Caco-2 (cell line): Measurements from ENCODE around the gene MOB2. TPM values are rescaled to one million over a fixed set of nuclear protein-coding genes. Genes with fewer than 3 reads are reported as not detected.

Experiments
- BruUV-seq: library from RNA; stranded (reverse); fragments of 400-500 nt; replicated peaks from 2 replicates; lab custom pipeline; 2021; lab: Mats Ljungman, UMichigan
- CTCF ChIA-PET: fragments of 300-600 bp; sonication (Branson Sonifier 250); formaldehyde crosslinking; loops from one replicate; lab custom pipeline; 2022; ENCODE audit warnings: antibody characterized with exemption; lab: Charles Lee
- POLR2A ChIA-PET: fragments of 300-600 bp; sonication (Branson Sonifier 250); formaldehyde crosslinking; loops from one replicate; lab custom pipeline; 2022; ENCODE audit warnings: antibody characterized with exemption; lab: Charles Lee
- DNase-seq, 2 experiments: peaks; one replicate each; pipeline versions ENCODE4 v3.0.0 to v3.0.0-alpha.2; 2020 to 2022
- H3K27me3 ChIP-seq: replicated peaks from 2 replicates; pipeline ENCODE4 v1.6.0; 2011; ENCODE audit warnings: low read length; ENCODE audit not compliant: control insufficient read depth, insufficient read depth
- H3K36me3 ChIP-seq: 2 replicates; pipeline ENCODE4 v1.5.1; 2011; ENCODE audit warnings: low read length; ENCODE audit not compliant: control insufficient read depth, insufficient read depth
- H3K4me1 ChIP-seq: fragments of 250-450 bp; sonication (Bioruptor Pico); 2 replicates; pipeline ENCODE4 v1.5.1; 2020; ENCODE audit warnings: mild to moderate bottlenecking
- H3K4me3 ChIP-seq: 2 replicates; pipeline ENCODE4 v1.5.1; 2011; ENCODE audit warnings: low read depth, mild to moderate bottlenecking, control low read depth, low read length
- H3K9me3 ChIP-seq: fragments of 250-450 bp; sonication (Bioruptor Pico); 2 replicates; pipeline ENCODE4 v1.5.1; 2020; ENCODE audit warnings: mild to moderate bottlenecking, moderate library complexity
- H3K27ac Mint-ChIP-seq: one replicate; pipeline ENCODE4 v1.8.0; 2022; ENCODE audit warnings: mixed read lengths; ENCODE audit not compliant: unreplicated experiment
- H3K27me3 Mint-ChIP-seq: one replicate; pipeline ENCODE4 v1.8.0; 2022; ENCODE audit warnings: mixed read lengths; ENCODE audit not compliant: insufficient read depth, unreplicated experiment
- H3K36me3 Mint-ChIP-seq: one replicate; pipeline ENCODE4 v1.8.0; 2022; ENCODE audit warnings: mild to moderate bottlenecking, mixed read lengths; ENCODE audit not compliant: insufficient read depth, unreplicated experiment
- H3K4me1 Mint-ChIP-seq: one replicate; pipeline ENCODE4 v1.8.0; 2022; ENCODE audit warnings: low read depth, mixed read lengths; ENCODE audit not compliant: unreplicated experiment
- H3K4me3 Mint-ChIP-seq: one replicate; pipeline ENCODE4 v1.8.0; 2022; ENCODE audit warnings: mild to moderate bottlenecking, moderate library complexity, mixed read lengths; ENCODE audit not compliant: unreplicated experiment
- H3K9me3 Mint-ChIP-seq: one replicate; pipeline ENCODE4 v1.8.0; 2022; ENCODE audit warnings: mixed read lengths; ENCODE audit not compliant: unreplicated experiment
- CTCF ChIP-seq, 2 experiments: fragments of 200-600 bp in 1 of 2; IDR thresholded peaks; 1 replicate in 1 of 2; 2 replicates in 1 of 2; pipeline versions ENCODE4 v1.5.1 to v1.8.0; 2011 to 2022; ENCODE audit warnings: antibody characterized with exemption in 1 of 2, control low read depth in 1 of 2, inconsistent platforms in 1 of 2, low read depth in 1 of 2, low read length in 1 of 2, mild to moderate bottlenecking in 1 of 2, moderate library complexity in 1 of 2; ENCODE audit not compliant: insufficient read depth in 1 of 2, severe bottlenecking in 1 of 2, unreplicated experiment in 1 of 2
- intact Hi-C: fragments of 100-400 bp; cut with micrococcal nuclease; formaldehyde crosslinking; loops from one replicate; pipeline ENCODE4 v1.10.0; 2022; ENCODE audit not compliant: unreplicated experiment
- total RNA-seq: library from RNA; stranded (reverse); gene quantifications from 2 replicates; pipeline ENCODE4 v1.2.3, GENCODE V29; 2022

MOB2 gene
- total RNA-seq, 1 experiment from 2014 or later, result 32.7 TPM

- no peaks in the 10 kb centered on the region for H3K27me3 Mint-ChIP-seq
- BruUV-seq, result no TSS peak
- H3K36me3 ChIP-seq, result no peaks in the 10 kb centered on the region
- intact Hi-C loops, result no loop called here
- no peak overlapping the region for H3K4me3 Mint-ChIP-seq
- CTCF ChIA-PET, result no interaction called here
- no peaks in the 10 kb centered on the region for H3K4me1 ChIP-seq
- H3K4me1 Mint-ChIP-seq, result peaks cover 6% of the 10 kb centered on the region
- H3K27ac Mint-ChIP-seq, result no peak overlapping the region
- no peaks in the 10 kb centered on the region for H3K27me3 ChIP-seq
- no peak for DNase-seq
- POLR2A ChIA-PET, result no interaction called here
- no peaks in the 10 kb centered on the region for H3K9me3 ChIP-seq
- H3K4me3 ChIP-seq, result no peak overlapping the region
- H3K36me3 Mint-ChIP-seq, result no peaks in the 10 kb centered on the region
- no peaks in the 10 kb centered on the region for H3K9me3 Mint-ChIP-seq
- no peak for TF ChIP-seq CTCF (IDR thresholded peaks at IDR 0.05; ENCODE audit: insufficient read depth in 1 of 2, low read depth in 1 of 2, low read length in 1 of 2, severe bottlenecking in 1 of 2, unreplicated experiment in 1 of 2)
Measured at GRCh38 chr11:1507381-1508140, 21.0 kb upstream of the MOB2 start.

GRCh38 chr11:1506981-1507380 is 20.4 kb upstream of the MOB2 start:
- no peak for DNase-seq
- no peak overlapping the region for H3K4me3 ChIP-seq
- H3K9me3 ChIP-seq, result no peaks in the 10 kb centered on the region
- CTCF ChIA-PET, result no interaction called here
- no peaks in the 10 kb centered on the region for H3K36me3 ChIP-seq
- H3K27me3 ChIP-seq, result no peaks in the 10 kb centered on the region
- POLR2A ChIA-PET, result no interaction called here
- H3K4me1 ChIP-seq, result no peaks in the 10 kb centered on the region
- intact Hi-C loops, result no loop called here
- H3K27me3 Mint-ChIP-seq, result no peaks in the 10 kb centered on the region
- no peak overlapping the region for H3K4me3 Mint-ChIP-seq
- no peaks in the 10 kb centered on the region for H3K9me3 Mint-ChIP-seq
- TF ChIP-seq CTCF (IDR thresholded peaks at IDR 0.05; ENCODE audit: insufficient read depth in 1 of 2, low read depth in 1 of 2, low read length in 1 of 2, severe bottlenecking in 1 of 2, unreplicated experiment in 1 of 2), result no peak
- no peaks in the 10 kb centered on the region for H3K36me3 Mint-ChIP-seq
- H3K27ac Mint-ChIP-seq, result no peak overlapping the region
- peaks cover under 1% of the 10 kb centered on the region for H3K4me1 Mint-ChIP-seq
- BruUV-seq, result no TSS peak

- Histone ChIP-seq H3K27me3 (no peaks in the 10 kb centered on the region), H3K4me1 (no peaks in the 10 kb centered on the region), H3K36me3 (no peaks in the 10 kb centered on the region), H3K9me3 (no peaks in the 10 kb centered on the region), H3K4me3 (no peak overlapping the region)
- no peak for TF ChIP-seq CTCF (IDR thresholded peaks at IDR 0.05; ENCODE audit: insufficient read depth in 1 of 2, low read depth in 1 of 2, low read length in 1 of 2, severe bottlenecking in 1 of 2, unreplicated experiment in 1 of 2)
- Mint-ChIP-seq H3K4me3 (no peak overlapping the region), H3K27me3 (no peaks in the 10 kb centered on the region), H3K36me3 (no peaks in the 10 kb centered on the region), H3K4me1 (no peaks in the 10 kb centered on the region), H3K9me3 (no peaks in the 10 kb centered on the region), H3K27ac (no peak overlapping the region)
- BruUV-seq, result no TSS peak
- intact Hi-C loops, result no loop called here
- CTCF ChIA-PET, result no interaction called here
- DNase-seq, result no peak
- POLR2A ChIA-PET, result no interaction called here
Measured at GRCh38 chr11:1505480-1505879, 18.9 kb upstream of the MOB2 start.
